H9 (cell line): ENCODE data around the gene AGMO. TPM values are rescaled to one million over a fixed set of nuclear protein-coding genes. Genes with fewer than 3 reads are reported as not detected.

Experiments used
- DNase-seq: peaks from one replicate; pipeline ENCODE4 v3.0.0-alpha.2; 2017
- H2AFZ ChIP-seq: one replicate; pipeline ENCODE4 v1.6.1; 2013; ENCODE audit warnings: mild to moderate bottlenecking, low read length, control low read depth, moderate library complexity
- H2AK5ac ChIP-seq: 2 replicates; pipeline ENCODE4 v1.6.1; 2013; ENCODE audit warnings: low read length, control low read depth, mixed read lengths; ENCODE audit not compliant: insufficient read length
- H2BK120ac ChIP-seq: one replicate; pipeline ENCODE4 v1.6.1; 2013; ENCODE audit warnings: low read depth, mild to moderate bottlenecking, low read length, control low read depth, inconsistent platforms; ENCODE audit not compliant: poor library complexity, severe bottlenecking
- H2BK12ac ChIP-seq: 2 replicates; pipeline ENCODE4 v1.6.1; 2013; ENCODE audit warnings: low read length, control low read depth, mixed read lengths, low read depth; ENCODE audit not compliant: insufficient read length
- H2BK15ac ChIP-seq: 2 replicates; pipeline ENCODE4 v1.6.1; 2013; ENCODE audit warnings: low read depth, low read length, control low read depth
- H2BK20ac ChIP-seq: one replicate; pipeline ENCODE4 v1.6.1; 2013; ENCODE audit warnings: low read depth, mild to moderate bottlenecking, low read length, control low read depth, inconsistent platforms; ENCODE audit not compliant: poor library complexity, severe bottlenecking
- H2BK5ac ChIP-seq: 2 replicates; pipeline ENCODE4 v1.6.1; 2013; ENCODE audit warnings: low read length, control low read depth, mixed read lengths; ENCODE audit not compliant: insufficient read length
- H3K14ac ChIP-seq: 2 replicates; pipeline ENCODE4 v1.6.1; 2013; ENCODE audit warnings: low read length, control low read depth; ENCODE audit not compliant: insufficient read depth
- H3K18ac ChIP-seq: 2 replicates; pipeline ENCODE4 v1.6.1; 2013; ENCODE audit warnings: low read depth, mild to moderate bottlenecking, mixed read lengths, low read length, control low read depth; ENCODE audit not compliant: insufficient read length
- H3K23ac ChIP-seq: 2 replicates; pipeline ENCODE4 v1.6.1; 2013; ENCODE audit warnings: low read length, control low read depth, mixed read lengths, low read depth; ENCODE audit not compliant: insufficient read length
- H3K23me2 ChIP-seq: 2 replicates; pipeline ENCODE4 v1.6.1; 2013; ENCODE audit warnings: low read depth, mild to moderate bottlenecking, mixed read lengths, low read length, control low read depth; ENCODE audit not compliant: insufficient read length, poor library complexity, severe bottlenecking
- H3K27ac ChIP-seq: 2 replicates; pipeline ENCODE4 v1.5.1; 2013; ENCODE audit warnings: low read length, control low read depth, mixed read lengths, low read depth; ENCODE audit not compliant: insufficient read length
- H3K27me3 ChIP-seq: 2 replicates; pipeline ENCODE4 v1.6.1; 2013; ENCODE audit warnings: low read length, control low read depth, inconsistent platforms; ENCODE audit not compliant: insufficient read depth
- H3K4ac ChIP-seq: 2 replicates; pipeline ENCODE4 v1.6.1; 2013; ENCODE audit warnings: low read depth, mild to moderate bottlenecking, control low read depth, inconsistent platforms, low read length, moderate library complexity
- H3K4me1 ChIP-seq: 2 replicates; pipeline ENCODE4 v1.6.1; 2013; ENCODE audit warnings: low read length, control low read depth, inconsistent platforms; ENCODE audit not compliant: insufficient read depth
- H3K4me2 ChIP-seq: 2 replicates; pipeline ENCODE4 v1.6.1; 2013; ENCODE audit warnings: low read length, control low read depth, mixed read lengths; ENCODE audit not compliant: insufficient read length, insufficient read depth
- H3K56ac ChIP-seq: 2 replicates; pipeline ENCODE4 v1.6.1; 2013; ENCODE audit warnings: low read depth, mild to moderate bottlenecking, mixed read lengths, low read length, control low read depth; ENCODE audit not compliant: insufficient read length
- H3K79me1 ChIP-seq: 2 replicates; pipeline ENCODE4 v1.6.1; 2013; ENCODE audit warnings: low read depth, mild to moderate bottlenecking, moderate library complexity, low read length, control low read depth, inconsistent platforms; ENCODE audit not compliant: insufficient read depth, poor library complexity, severe bottlenecking
- H3K79me2 ChIP-seq: 2 replicates; pipeline ENCODE4 v1.6.1; 2013; ENCODE audit warnings: low read length, control low read depth, inconsistent platforms; ENCODE audit not compliant: insufficient read depth
- H3K9ac ChIP-seq: 2 replicates; pipeline ENCODE4 v1.6.1; 2013; ENCODE audit warnings: low read length, control low read depth, mixed read lengths; ENCODE audit not compliant: insufficient read length; ENCODE audit errors: extremely low read depth
- H3K9me3 ChIP-seq: one replicate; pipeline ENCODE4 v1.6.1; 2013; ENCODE audit warnings: low read depth, low read length, inconsistent platforms; ENCODE audit not compliant: control insufficient read depth
- H3T11ph ChIP-seq: one replicate; pipeline ENCODE4 v1.6.1; 2013; ENCODE audit warnings: mild to moderate bottlenecking, low read length, control low read depth, inconsistent platforms
- H4K20me1 ChIP-seq: one replicate; pipeline ENCODE4 v1.6.1; 2013; ENCODE audit not compliant: control insufficient read depth, insufficient read length, insufficient read depth
- H4K5ac ChIP-seq: 2 replicates; pipeline ENCODE4 v1.6.1; 2013; ENCODE audit warnings: low read depth, mild to moderate bottlenecking, mixed read lengths, low read length, control low read depth; ENCODE audit not compliant: insufficient read length
- H4K8ac ChIP-seq: replicated peaks from 2 replicates; pipeline ENCODE4 v1.6.1; 2013; ENCODE audit warnings: low read length, control low read depth, mixed read lengths, low read depth; ENCODE audit not compliant: insufficient read length
- H4K91ac ChIP-seq: 2 replicates; pipeline ENCODE4 v1.6.1; 2013; ENCODE audit warnings: low read depth, mild to moderate bottlenecking, moderate library complexity, mixed read lengths, low read length, control low read depth; ENCODE audit not compliant: insufficient read length
- H3K27ac Mint-ChIP-seq, 3 experiments: 2 replicates in 2 of 3; 3 replicates in 1 of 3; pipeline ENCODE4 v1.8.0; 2020 to 2021; ENCODE audit warnings: mixed read lengths in 3 of 3, mild to moderate bottlenecking in 1 of 3, moderate library complexity in 1 of 3
- H3K27me3 Mint-ChIP-seq: 2 replicates; pipeline ENCODE4 v1.8.0; 2021; ENCODE audit warnings: low read depth, mild to moderate bottlenecking, moderate library complexity, mixed read lengths
- H3K36me3 Mint-ChIP-seq, 3 experiments: 2 replicates in 2 of 3; 3 replicates in 1 of 3; pipeline ENCODE4 v1.8.0; 2020 to 2021; ENCODE audit warnings: low read depth in 3 of 3, mixed read lengths in 3 of 3; ENCODE audit not compliant: insufficient read depth in 1 of 3
- H3K4me1 Mint-ChIP-seq, 2 experiments: 2 replicates each; pipeline ENCODE4 v1.8.0; 2020; ENCODE audit warnings: mixed read lengths in 2 of 2
- H3K4me3 Mint-ChIP-seq, 2 experiments: 2 replicates in 1 of 2; 3 replicates in 1 of 2; pipeline ENCODE4 v1.8.0; 2020 to 2021; ENCODE audit warnings: mild to moderate bottlenecking in 2 of 2, mixed read lengths in 2 of 2, moderate library complexity in 1 of 2
- H3K9me3 Mint-ChIP-seq, 2 experiments: 2 replicates in 1 of 2; 3 replicates in 1 of 2; pipeline ENCODE4 v1.8.0; 2020; ENCODE audit warnings: mild to moderate bottlenecking in 2 of 2, mixed read lengths in 2 of 2, moderate library complexity in 1 of 2
- CTCF ChIP-seq: fragments of 200-600 bp; sonication (generic); conservative IDR thresholded peaks from 3 replicates; pipeline ENCODE4 v1.8.0; 2021; ENCODE audit warnings: antibody characterized with exemption, mild to moderate bottlenecking
- WGBS: extraction: QIAGEN DNeasy Blood & Tissue Kit; methylation state at CpG from one replicate; pipeline ENCODE4 v1.1.7; 2013; ENCODE audit warnings: missing lambda C conversion rate, low lambda C conversion rate, mixed read lengths; ENCODE audit not compliant: insufficient read length; ENCODE audit errors: extremely low coverage; 5-methylcytosine and 5-hydroxymethylcytosine counted together
- total RNA-seq: library from RNA; stranded (reverse); gene quantifications from 2 replicates; pipeline ENCODE4 v1.2.1, GENCODE V29; 2021

AGMO gene
- total RNA-seq, 1 experiment from 2014 or later, result 0.70 TPM

GRCh38 chr7:15586266-15586665, 24.5 kb upstream of the AGMO start:
- no peak overlapping the region for H3K23ac ChIP-seq
- no peak for TF ChIP-seq CTCF
- Mint-ChIP-seq H3K27me3 (no peaks in the 10 kb centered on the region; the same call in 1 of the 2 replicates), H3K4me3 (no peak overlapping the region), H3K4me1 (no peaks in the 10 kb centered on the region), H3K36me3 (peaks cover 6 to 21% (median 12%) of the 10 kb centered on the region in 3 experiments), H3K27ac (no peak overlapping the region), H3K9me3 (peaks cover 21 to 28% of the 10 kb centered on the region in 2 experiments)
- H3K23me2 ChIP-seq, result no peaks in the 10 kb centered on the region
- no peak overlapping the region for H2AFZ ChIP-seq
- no peak for DNase-seq
- H3K79me2 ChIP-seq, result no peaks in the 10 kb centered on the region
- peaks cover 4% of the 10 kb centered on the region for H3K9me3 ChIP-seq
- H3K56ac ChIP-seq, result no peak overlapping the region
- no peaks in the 10 kb centered on the region for H3K79me1 ChIP-seq
- H2BK120ac ChIP-seq, result no peak overlapping the region
- no peak overlapping the region for H3K4ac ChIP-seq
- no peak overlapping the region for H2AK5ac ChIP-seq
- H4K20me1 ChIP-seq, result no peaks in the 10 kb centered on the region
- no peak overlapping the region for H3K9ac ChIP-seq
- WGBS, result no CpG with 5 or more reads among the region's 4 CpGs
- H3K4me1 ChIP-seq, result no peaks in the 10 kb centered on the region
- H3K27me3 ChIP-seq, result no peaks in the 10 kb centered on the region
- H2BK15ac ChIP-seq, result no peak overlapping the region
- no peak overlapping the region for H3K14ac ChIP-seq
- H2BK12ac ChIP-seq, result no peak overlapping the region
- no peak overlapping the region for H4K8ac ChIP-seq
- H3K27ac ChIP-seq, result no peak overlapping the region
- no peak overlapping the region for H2BK5ac ChIP-seq
- H3K4me2 ChIP-seq, result no peak overlapping the region
- no peak overlapping the region for H4K5ac ChIP-seq
- no peak overlapping the region for H2BK20ac ChIP-seq
- H3T11ph ChIP-seq, result no peak overlapping the region
- H4K91ac ChIP-seq, result no peak overlapping the region
- no peak overlapping the region for H3K18ac ChIP-seq
